Measurements from ENCODE around the gene FOXP4. TPM values are rescaled to one million over a fixed set of nuclear protein-coding genes. Genes with fewer than 3 reads are reported as not detected.

The FOXP4 gene
- total and polyA plus RNA-seq, 10 donors = 3.0 to 12.1 (median 6.5) TPM

GRCh38 chr6:41644297-41644879, 98.2 kb downstream of the FOXP4 start:
- TF ChIP-seq POLR2AphosphoS5 (IDR thresholded peaks at IDR 0.05) (no peak), CTCF (IDR thresholded peaks at IDR 0.05 in 8 of 11, conservative IDR thresholded peaks at IDR 0.05 in 3 of 11) (no peak), POLR2A (IDR thresholded peaks at IDR 0.05) (no peak)
- Histone ChIP-seq H3K9me3 (no peaks in the 10 kb centered on the region), H3K4me1 (peaks cover 0 to 14% (median 2%) of the 10 kb centered on the region in 6 donors), H3K27ac (no peak overlapping the region), H3K27me3 (replicated peaks in 1 of 7) (peaks cover 0 to 46% (median 1%) of the 10 kb centered on the region in 7 donors), H3K36me3 (no peaks in the 10 kb centered on the region), H3K4me3 (no peak overlapping the region)
- WGBS, 5 donors = 72 to 87% (median 83%) methylated on average over 1 to 4 of the region's 4 CpGs
- peak; percentile 67 for DNase-seq
- intact Hi-C loops (cut with DNase I; ENCODE audit: low total_unique reads) = no loop called here

GRCh38 chr6:41645007-41645618, 98.9 kb downstream of the FOXP4 start:
- TF ChIP-seq CTCF (IDR thresholded peaks at IDR 0.05 in 8 of 11, conservative IDR thresholded peaks at IDR 0.05 in 3 of 11) = no peak
- TF ChIP-seq POLR2AphosphoS5 (IDR thresholded peaks at IDR 0.05) = no peak
- no peak for TF ChIP-seq POLR2A (IDR thresholded peaks at IDR 0.05)
- 79 to 92% (median 88%) methylated on average over 12 of the region's 12 CpGs for WGBS, 5 donors
- Histone ChIP-seq H3K27ac (no peak overlapping the region), H3K27me3 (replicated peaks in 1 of 7) (peaks cover 0 to 41% (median 0%) of the 10 kb centered on the region in 7 donors), H3K4me1 (peaks cover 0 to 11% (median 2%) of the 10 kb centered on the region in 6 donors), H3K9me3 (no peaks in the 10 kb centered on the region), H3K4me3 (no peak overlapping the region), H3K36me3 (no peaks in the 10 kb centered on the region)
- intact Hi-C loops (cut with DNase I; ENCODE audit: low total_unique reads) = no loop called here
- DNase-seq = no peak

- intact Hi-C loops (cut with DNase I; ENCODE audit: low total_unique reads) = no loop called here
- H3K4me1 ChIP-seq = peaks cover 0 to 11% (median 2%) of the 10 kb centered on the region in 6 donors
- peaks cover 0 to 33% (median 0%) of the 10 kb centered on the region in 7 donors for H3K27me3 ChIP-seq (replicated peaks in 1 of 7)
- TF ChIP-seq POLR2A (IDR thresholded peaks at IDR 0.05) = no peak
- no peak for TF ChIP-seq POLR2AphosphoS5 (IDR thresholded peaks at IDR 0.05)
- TF ChIP-seq CTCF (IDR thresholded peaks at IDR 0.05 in 8 of 11, conservative IDR thresholded peaks at IDR 0.05 in 3 of 11) = no peak
- WGBS, 5 donors = 77 to 89% (median 88%) methylated on average over 12 to 14 of the region's 14 CpGs
- DNase-seq = no peak
- no peaks in the 10 kb centered on the region for H3K36me3 ChIP-seq
- H3K9me3 ChIP-seq = no peaks in the 10 kb centered on the region
- H3K4me3 ChIP-seq = no peak overlapping the region
- no peak overlapping the region for H3K27ac ChIP-seq
These were observed 100.0 kb downstream of the FOXP4 start for GRCh38 chr6:41646026-41646795.

- Histone ChIP-seq H3K4me3 (no peak overlapping the region), H3K27me3 (replicated peaks in 1 of 7) (peaks cover 0 to 33% (median 0%) of the 10 kb centered on the region in 7 donors), H3K27ac (no peak overlapping the region), H3K9me3 (no peaks in the 10 kb centered on the region), H3K36me3 (no peaks in the 10 kb centered on the region), H3K4me1 (peaks cover 0 to 11% (median 2%) of the 10 kb centered on the region in 6 donors)
- TF ChIP-seq POLR2AphosphoS5 (IDR thresholded peaks at IDR 0.05) = no peak
- no peak for TF ChIP-seq POLR2A (IDR thresholded peaks at IDR 0.05)
- no peak for TF ChIP-seq CTCF (IDR thresholded peaks at IDR 0.05 in 8 of 11, conservative IDR thresholded peaks at IDR 0.05 in 3 of 11)
- DNase-seq = no peak
- WGBS, 5 donors = 79 to 95% (median 89%) methylated on average over 6 to 9 of the region's 9 CpGs
- intact Hi-C loops (cut with DNase I; ENCODE audit: low total_unique reads) = no loop called here
These were observed 100.9 kb downstream of the FOXP4 start for GRCh38 chr6:41647061-41647511.

Data from spleen (tissue), 11 donors.